HUES48 (cell line): ENCODE measurements around the gene IL10RB.

Source experiments
- H3K27ac ChIP-seq: one replicate; pipeline ENCODE4 v1.7.0; 2013; ENCODE audit warnings: low read depth, low read length, inconsistent platforms
- H3K27me3 ChIP-seq: 2 replicates; pipeline ENCODE4 v1.6.1; 2013; ENCODE audit warnings: mild to moderate bottlenecking, low read length; ENCODE audit not compliant: control insufficient read depth, insufficient read depth
- H3K36me3 ChIP-seq: 2 replicates; pipeline ENCODE4 v1.6.1; 2013; ENCODE audit warnings: low read length; ENCODE audit not compliant: control insufficient read depth, insufficient read depth
- H3K4me1 ChIP-seq: 2 replicates; pipeline ENCODE4 v1.6.1; 2013; ENCODE audit warnings: mild to moderate bottlenecking, low read length; ENCODE audit not compliant: control insufficient read depth, insufficient read depth
- H3K4me3 ChIP-seq: 2 replicates; pipeline ENCODE4 v1.5.1; 2013; ENCODE audit warnings: mild to moderate bottlenecking, low read depth, low read length
- H3K9ac ChIP-seq: 2 replicates; pipeline ENCODE4 v1.6.1; 2013; ENCODE audit warnings: mild to moderate bottlenecking, low read depth, low read length, moderate library complexity
- H3K9me3 ChIP-seq: 2 replicates; pipeline ENCODE4 v1.6.1; 2013; ENCODE audit warnings: low read length; ENCODE audit not compliant: control insufficient read depth, insufficient read depth

IL10RB gene

DNA sequence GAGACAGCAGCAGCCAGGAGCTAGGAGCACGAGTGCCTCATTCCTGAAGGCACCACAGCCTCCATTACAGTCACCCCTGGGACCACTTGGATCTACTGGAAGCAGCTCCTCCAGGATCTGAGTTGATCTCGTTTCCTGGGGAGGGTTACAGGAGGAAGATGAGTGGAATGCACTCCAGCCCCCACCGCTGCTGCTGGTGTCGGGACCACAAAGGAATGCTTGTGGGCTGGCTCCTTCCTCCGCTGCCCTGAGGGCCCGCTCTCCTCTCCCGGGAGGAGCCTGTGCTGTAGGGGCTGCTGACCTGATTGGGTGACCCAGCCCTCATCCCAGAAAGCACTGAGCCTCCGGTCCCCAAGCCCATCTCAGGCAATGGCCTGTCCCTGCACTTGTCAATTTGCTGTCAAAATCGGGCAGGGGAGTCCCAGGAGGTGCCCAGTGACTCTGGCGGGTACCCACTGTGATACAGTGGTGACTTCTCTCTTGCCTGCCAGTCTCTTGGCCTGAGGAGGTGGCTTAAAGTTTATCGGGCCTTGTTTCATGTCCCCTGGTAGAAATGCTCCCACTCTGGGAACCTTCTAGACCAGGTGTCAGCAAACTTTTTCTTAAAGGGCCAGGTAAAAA, 23.1 kb downstream of the IL10RB start:
- H3K9ac ChIP-seq = no peak overlapping the region
- H3K4me1 ChIP-seq = no peaks in the 10 kb centered on the region
- H3K27me3 ChIP-seq = no peaks in the 10 kb centered on the region
- no peak overlapping the region for H3K27ac ChIP-seq
- no peaks in the 10 kb centered on the region for H3K9me3 ChIP-seq
- H3K36me3 ChIP-seq = no peaks in the 10 kb centered on the region
- no peak overlapping the region for H3K4me3 ChIP-seq

DNA sequence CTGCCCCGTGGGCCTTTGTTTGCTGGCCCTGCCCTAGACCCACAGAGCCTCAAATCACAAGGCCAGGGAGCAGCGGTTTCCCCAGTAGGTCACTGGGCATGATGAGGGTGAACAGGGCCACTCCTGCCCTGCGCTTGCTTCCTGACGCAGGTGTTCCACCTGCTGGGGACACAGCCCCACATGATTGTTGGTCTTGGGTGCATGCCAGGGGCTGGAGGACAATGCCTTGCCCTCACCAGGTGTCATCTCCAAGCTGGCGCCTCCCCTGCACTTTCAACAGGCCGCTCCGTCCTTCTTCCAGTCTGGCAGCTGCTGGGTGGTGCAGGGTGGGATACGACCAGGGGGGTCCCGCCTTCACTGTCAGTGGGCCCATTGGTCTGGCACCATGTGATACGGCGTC, 24.3 kb downstream of the IL10RB start:
- H3K27ac ChIP-seq = no peak overlapping the region
- no peak overlapping the region for H3K4me3 ChIP-seq
- H3K27me3 ChIP-seq = no peaks in the 10 kb centered on the region
- no peaks in the 10 kb centered on the region for H3K9me3 ChIP-seq
- H3K9ac ChIP-seq = no peak overlapping the region
- H3K36me3 ChIP-seq = no peaks in the 10 kb centered on the region
- no peaks in the 10 kb centered on the region for H3K4me1 ChIP-seq

DNA sequence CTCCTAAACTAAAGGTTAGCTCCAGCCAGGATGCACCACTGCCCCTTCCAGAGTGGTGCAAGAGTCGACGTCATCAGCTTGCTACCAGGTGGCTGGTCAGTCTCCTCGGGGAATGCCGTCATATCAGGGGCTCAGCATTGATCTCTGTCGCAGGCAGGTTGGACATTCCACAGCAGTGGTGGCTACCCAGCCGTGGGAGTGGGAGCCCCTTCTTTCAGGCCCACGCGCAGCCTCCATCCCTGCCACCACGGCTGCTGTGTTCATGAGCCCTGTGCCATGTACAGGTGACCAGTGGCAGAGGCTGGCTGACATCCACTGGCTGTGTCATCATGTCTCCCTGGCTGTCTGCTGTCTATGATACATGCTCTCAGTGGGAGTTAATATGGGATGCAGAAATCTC, 25.5 kb downstream of the IL10RB start:
- H3K27ac ChIP-seq = no peak overlapping the region
- H3K4me3 ChIP-seq = no peak overlapping the region
- H3K36me3 ChIP-seq = no peaks in the 10 kb centered on the region
- H3K4me1 ChIP-seq = no peaks in the 10 kb centered on the region
- H3K9me3 ChIP-seq = no peaks in the 10 kb centered on the region
- no peak overlapping the region for H3K9ac ChIP-seq
- H3K27me3 ChIP-seq = no peaks in the 10 kb centered on the region

DNA sequence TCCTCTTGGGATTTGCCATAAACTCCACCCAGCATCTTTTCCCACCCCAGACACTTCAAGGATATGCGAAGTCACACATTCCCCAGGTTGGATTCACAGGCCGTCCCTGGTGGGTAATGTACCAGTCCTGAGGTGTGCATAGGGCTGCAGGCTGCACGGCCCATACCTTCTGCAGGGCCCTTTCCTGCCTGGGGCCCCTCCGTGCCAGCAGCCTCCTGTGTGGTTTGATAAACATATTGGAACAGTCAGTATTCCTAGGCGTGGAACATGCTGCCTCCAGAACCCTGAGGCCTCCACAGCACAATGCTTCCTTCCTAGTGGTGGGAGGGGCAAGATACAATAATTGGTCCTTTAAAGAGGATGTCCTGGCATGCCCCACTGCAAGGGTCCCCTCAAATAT, 26.6 kb downstream of the IL10RB start:
- Histone ChIP-seq H3K9me3 (no peaks in the 10 kb centered on the region), H3K4me1 (no peaks in the 10 kb centered on the region), H3K27ac (no peak overlapping the region), H3K36me3 (no peaks in the 10 kb centered on the region), H3K9ac (no peak overlapping the region), H3K27me3 (no peaks in the 10 kb centered on the region), H3K4me3 (no peak overlapping the region)

DNA sequence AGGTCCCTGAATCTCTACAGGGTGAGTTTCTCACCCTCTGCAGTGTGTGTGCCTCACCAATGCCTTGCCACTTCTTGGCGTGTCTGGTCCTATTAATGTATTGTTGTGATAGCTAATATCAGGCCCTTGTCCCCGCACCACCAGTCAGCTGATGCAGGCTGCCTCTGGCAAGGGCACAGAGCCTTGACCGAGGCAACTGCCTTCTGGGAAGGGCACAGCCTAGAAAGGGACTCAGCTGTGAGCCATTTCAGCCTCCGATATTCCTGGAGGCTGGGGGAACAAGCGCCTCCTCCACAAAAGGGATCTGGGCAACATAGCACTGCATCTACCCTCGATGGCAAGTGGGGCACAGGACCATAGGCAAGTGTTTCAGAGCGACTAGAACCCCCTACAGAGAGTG, 27.0 kb downstream of the IL10RB start:
- Histone ChIP-seq H3K4me3 (no peak overlapping the region), H3K36me3 (no peaks in the 10 kb centered on the region), H3K27me3 (no peaks in the 10 kb centered on the region), H3K27ac (no peak overlapping the region), H3K9ac (no peak overlapping the region), H3K9me3 (no peaks in the 10 kb centered on the region), H3K4me1 (no peaks in the 10 kb centered on the region)

DNA sequence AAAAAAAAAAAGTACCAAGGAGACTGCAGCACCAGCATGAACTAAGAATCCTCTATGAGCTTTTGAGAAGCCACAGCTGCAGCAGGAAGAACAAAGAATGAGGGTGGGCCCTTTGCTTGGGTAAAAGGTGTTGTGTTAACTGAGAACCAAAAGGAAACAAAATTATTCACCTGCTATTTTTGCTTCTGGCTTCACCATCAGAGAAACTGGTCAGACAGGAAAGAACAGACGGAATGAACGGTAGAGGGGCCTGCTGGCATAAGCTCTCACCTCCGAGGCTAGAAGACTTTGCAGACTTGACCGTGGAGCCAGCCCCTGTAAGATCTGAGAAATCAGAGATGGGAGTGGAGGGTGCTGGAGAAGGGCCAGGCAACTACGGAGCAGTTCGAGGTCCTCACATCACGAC, 27.6 kb downstream of the IL10RB start:
- Histone ChIP-seq H3K9me3 (no peaks in the 10 kb centered on the region), H3K27ac (no peak overlapping the region), H3K27me3 (no peaks in the 10 kb centered on the region), H3K4me1 (no peaks in the 10 kb centered on the region), H3K36me3 (no peaks in the 10 kb centered on the region), H3K9ac (no peak overlapping the region), H3K4me3 (no peak overlapping the region)

DNA sequence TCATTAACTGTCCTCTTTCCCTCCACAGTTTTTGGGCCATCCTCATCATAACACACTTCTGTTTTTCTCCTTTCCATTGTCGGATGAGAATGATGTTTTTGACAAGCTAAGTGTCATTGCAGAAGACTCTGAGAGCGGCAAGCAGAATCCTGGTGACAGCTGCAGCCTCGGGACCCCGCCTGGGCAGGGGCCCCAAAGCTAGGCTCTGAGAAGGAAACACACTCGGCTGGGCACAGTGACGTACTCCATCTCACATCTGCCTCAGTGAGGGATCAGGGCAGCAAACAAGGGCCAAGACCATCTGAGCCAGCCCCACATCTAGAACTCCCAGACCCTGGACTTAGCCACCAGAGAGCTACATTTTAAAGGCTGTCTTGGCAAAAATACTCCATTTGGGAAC, 30.0 kb downstream of the IL10RB start:
- Histone ChIP-seq H3K27me3 (no peaks in the 10 kb centered on the region), H3K9ac (no peak overlapping the region), H3K36me3 (no peaks in the 10 kb centered on the region), H3K4me1 (no peaks in the 10 kb centered on the region), H3K9me3 (no peaks in the 10 kb centered on the region), H3K4me3 (no peak overlapping the region), H3K27ac (no peak overlapping the region)

DNA sequence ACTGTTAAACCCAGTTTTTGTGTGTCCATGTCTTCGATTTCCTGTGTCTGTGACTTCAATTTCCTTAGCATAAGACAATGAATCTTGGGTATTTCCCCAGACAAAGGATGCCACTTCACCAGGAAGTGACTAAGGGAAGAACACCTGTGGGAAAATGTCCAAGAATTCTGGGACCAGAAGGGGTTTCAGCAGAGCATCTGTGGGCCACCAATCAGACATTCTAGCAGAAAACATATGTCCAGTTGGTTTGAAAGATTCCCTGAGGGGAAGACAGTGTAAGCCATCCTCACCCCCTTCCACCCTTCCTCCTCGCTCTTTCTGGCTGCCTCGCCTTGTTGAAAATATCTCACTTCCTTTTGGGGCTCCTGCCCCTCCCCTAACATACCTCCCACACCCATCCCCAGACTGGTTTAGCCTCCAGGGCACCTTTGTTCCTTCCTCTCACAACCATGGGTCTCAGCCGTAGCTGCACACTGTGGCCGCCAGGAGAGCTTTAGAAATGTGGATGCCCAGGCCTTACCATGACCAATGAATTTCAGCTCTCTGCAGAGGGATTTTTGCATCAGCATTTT, 33.1 kb downstream of the IL10RB start:
- H3K36me3 ChIP-seq = no peaks in the 10 kb centered on the region
- no peak overlapping the region for H3K4me3 ChIP-seq
- H3K27me3 ChIP-seq = no peaks in the 10 kb centered on the region
- H3K4me1 ChIP-seq = no peaks in the 10 kb centered on the region
- H3K9me3 ChIP-seq = no peaks in the 10 kb centered on the region
- H3K27ac ChIP-seq = no peak overlapping the region
- H3K9ac ChIP-seq = no peak overlapping the region

DNA sequence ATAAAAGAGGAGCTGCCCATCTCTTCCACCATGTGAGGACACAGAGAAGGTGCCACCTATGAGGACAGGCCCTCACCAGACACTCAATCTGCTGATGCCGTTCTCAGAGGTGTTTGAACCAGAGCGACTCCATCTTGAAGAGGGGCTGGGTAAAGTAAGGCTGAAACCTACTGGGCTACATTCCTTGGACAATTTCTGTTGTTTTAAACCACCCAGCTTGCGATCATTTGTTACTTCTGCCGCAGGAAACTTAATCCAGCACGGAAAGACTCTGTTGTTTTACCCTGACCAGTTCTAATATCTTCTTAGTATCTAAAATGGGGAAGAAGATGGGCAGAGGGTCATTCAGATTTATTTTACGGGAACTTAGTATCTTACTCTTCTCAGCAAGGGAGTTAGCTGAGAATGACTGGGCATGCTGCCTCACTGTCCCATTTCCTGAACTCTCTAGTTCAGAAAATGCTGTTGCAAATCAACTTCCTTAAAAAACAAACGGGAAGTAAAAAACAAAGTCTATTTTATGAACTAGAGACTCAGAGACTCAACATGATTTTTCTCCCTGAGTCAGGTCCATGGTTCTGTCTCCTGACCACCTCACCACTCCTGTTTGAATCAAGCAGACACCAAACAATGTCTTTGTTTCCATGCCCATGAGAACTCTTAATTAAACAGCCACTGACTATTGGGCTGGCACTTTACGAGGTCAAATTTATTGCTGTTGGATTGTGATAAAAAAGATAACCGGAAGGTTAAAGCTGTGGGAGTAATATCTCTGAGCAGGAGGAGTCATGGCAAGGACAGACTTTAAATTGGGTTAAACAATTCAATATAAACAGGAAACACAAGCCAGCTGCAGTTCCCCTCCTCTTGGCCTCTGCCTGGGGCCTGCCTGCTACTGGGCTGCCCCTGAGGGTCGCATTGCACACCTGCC, 34.8 kb downstream of the IL10RB start:
- Histone ChIP-seq H3K27me3 (no peaks in the 10 kb centered on the region), H3K36me3 (no peaks in the 10 kb centered on the region), H3K27ac (no peak overlapping the region)

DNA sequence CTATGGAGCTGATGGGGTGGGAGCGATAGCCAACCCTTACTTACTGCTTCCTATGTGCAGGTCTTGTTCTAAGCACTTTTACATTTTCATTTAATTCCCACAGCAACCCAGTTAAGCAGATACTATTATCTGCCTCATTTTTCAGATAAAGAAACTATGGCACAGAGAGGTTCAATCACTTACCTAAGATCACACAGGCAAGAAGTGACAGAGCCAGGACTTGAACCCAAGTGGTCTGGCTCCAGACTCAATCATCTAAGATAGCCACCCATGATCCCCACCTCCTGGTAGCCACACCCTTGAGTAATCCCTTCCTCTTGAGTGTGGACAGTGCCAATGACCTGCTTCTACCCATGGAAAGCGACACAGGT, 35.5 kb downstream of the IL10RB start:
- Histone ChIP-seq H3K36me3 (no peaks in the 10 kb centered on the region), H3K4me1 (no peaks in the 10 kb centered on the region), H3K27me3 (no peaks in the 10 kb centered on the region), H3K9me3 (no peaks in the 10 kb centered on the region), H3K9ac (no peak overlapping the region), H3K4me3 (no peak overlapping the region), H3K27ac (no peak overlapping the region)

More for the DNA sequence above, 34.8 kb downstream of the IL10RB start:
- H3K9ac ChIP-seq = no peak overlapping the region
- no peaks in the 10 kb centered on the region for H3K9me3 ChIP-seq
- no peak overlapping the region for H3K4me3 ChIP-seq
- no peaks in the 10 kb centered on the region for H3K4me1 ChIP-seq

DNA sequence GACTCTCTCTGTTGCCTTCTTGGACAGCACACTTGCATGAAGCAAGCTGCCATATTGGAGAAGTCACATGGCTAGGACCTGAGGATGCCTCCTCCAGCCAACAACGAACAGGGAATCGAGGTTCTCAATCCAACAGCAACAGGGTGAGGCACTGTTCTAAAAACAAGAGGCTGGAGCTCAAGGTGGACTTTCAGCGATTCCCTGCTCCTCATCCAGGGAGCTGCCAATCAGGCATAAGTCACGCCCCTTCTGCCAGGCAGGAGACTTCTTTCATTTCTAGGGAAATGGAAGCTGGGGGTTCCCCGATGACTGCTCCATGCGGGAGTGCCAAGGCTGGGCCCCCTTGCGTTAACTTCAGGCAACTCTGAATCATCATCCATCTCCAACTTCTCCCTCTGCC, 35.9 kb downstream of the IL10RB start:
- Histone ChIP-seq H3K4me3 (no peak overlapping the region), H3K9me3 (no peaks in the 10 kb centered on the region), H3K27ac (no peak overlapping the region), H3K4me1 (no peaks in the 10 kb centered on the region), H3K9ac (no peak overlapping the region), H3K36me3 (no peaks in the 10 kb centered on the region), H3K27me3 (no peaks in the 10 kb centered on the region; the same call in 1 of the 2 replicates)
